Endothelial cell (in vitro differentiated cells): ENCODE measurements around the gene CTBP2. TPM values are rescaled to one million over a fixed set of nuclear protein-coding genes. Genes with fewer than 3 reads are reported as not detected.
"Not testable (repeated sequence)": the region's sequence is repeated elsewhere in the genome, so short reads cannot be mapped to it uniquely, and the experiment has no call there.

Source experiments
- DNase-seq: peaks from one replicate; pipeline ENCODE4 v3.0.0; 2021; ENCODE audit warnings: low spot score
- H3K27ac Mint-ChIP-seq: one replicate; pipeline ENCODE4 v1.8.0; 2021; ENCODE audit warnings: mixed read lengths, inconsistent platforms; ENCODE audit not compliant: unreplicated experiment
- H3K27me3 Mint-ChIP-seq: one replicate; pipeline ENCODE4 v1.8.0; 2021; ENCODE audit warnings: mild to moderate bottlenecking, moderate library complexity, mixed read lengths, inconsistent platforms; ENCODE audit not compliant: unreplicated experiment
- H3K36me3 Mint-ChIP-seq: one replicate; pipeline ENCODE4 v1.8.0; 2021; ENCODE audit warnings: mild to moderate bottlenecking, low read depth, mixed read lengths, inconsistent platforms; ENCODE audit not compliant: unreplicated experiment
- H3K4me1 Mint-ChIP-seq: one replicate; pipeline ENCODE4 v1.8.0; 2021; ENCODE audit warnings: mild to moderate bottlenecking, mixed read lengths, inconsistent platforms; ENCODE audit not compliant: unreplicated experiment
- H3K4me3 Mint-ChIP-seq: one replicate; pipeline ENCODE4 v1.8.0; 2021; ENCODE audit warnings: mild to moderate bottlenecking, mixed read lengths, inconsistent platforms; ENCODE audit not compliant: unreplicated experiment
- H3K9me3 Mint-ChIP-seq: one replicate; pipeline ENCODE4 v1.8.0; 2021; ENCODE audit warnings: mixed read lengths, inconsistent platforms; ENCODE audit not compliant: unreplicated experiment
- CTCF ChIP-seq: fragments of 200-600 bp; sonication (generic); IDR thresholded peaks from one replicate; pipeline ENCODE4 v1.5.0; 2021; ENCODE audit warnings: antibody characterized with exemption; ENCODE audit not compliant: unreplicated experiment
- total RNA-seq: library from RNA; stranded (reverse); fragmentation: NEBNext Ultra II Directional; extraction: Animal tissue kit (Norgen Biotek cat#: 25700); gene quantifications from one replicate; pipeline ENCODE4 v1.2.1, GENCODE V29; 2021; ENCODE audit not compliant: unreplicated experiment

CTBP2 gene
- total RNA-seq, 1 donor from 2014 or later, result 145 TPM

GRCh38 chr10:125061557-125062226, 98.7 kb downstream of the CTBP2 start:
- TF ChIP-seq CTCF, result no peak
- no peaks in the 10 kb centered on the region for H3K9me3 Mint-ChIP-seq
- no peak for DNase-seq
- H3K27me3 Mint-ChIP-seq, result peaks cover 16% of the 10 kb centered on the region
- H3K4me3 Mint-ChIP-seq, result no peak overlapping the region
- H3K27ac Mint-ChIP-seq, result no peak overlapping the region
- H3K36me3 Mint-ChIP-seq, result peaks cover 32% of the 10 kb centered on the region
- peaks cover 71% of the 10 kb centered on the region for H3K4me1 Mint-ChIP-seq

GRCh38 chr10:125060826-125061556, 99.4 kb downstream of the CTBP2 start:
- H3K4me1 Mint-ChIP-seq, result peaks cover 72% of the 10 kb centered on the region
- H3K27me3 Mint-ChIP-seq, result peaks cover 13% of the 10 kb centered on the region

GRCh38 chr10:125060482-125060825, 99.9 kb downstream of the CTBP2 start:
- H3K4me3 Mint-ChIP-seq, result peak overlapping the region; percentile 27
- no peak for TF ChIP-seq CTCF
- H3K36me3 Mint-ChIP-seq, result peaks cover 30% of the 10 kb centered on the region

More at GRCh38 chr10:125060826-125061556, 99.4 kb downstream of the CTBP2 start:
- H3K36me3 Mint-ChIP-seq, result peaks cover 29% of the 10 kb centered on the region
- H3K4me3 Mint-ChIP-seq, result no peak overlapping the region
- peak; percentile 70 for DNase-seq
- H3K27ac Mint-ChIP-seq, result no peak overlapping the region
- no peaks in the 10 kb centered on the region for H3K9me3 Mint-ChIP-seq
- TF ChIP-seq CTCF, result peak; percentile 65

GRCh38 chr10:125060026-125060425, 100.3 kb downstream of the CTBP2 start:
- Mint-ChIP-seq H3K27me3 (peaks cover 13% of the 10 kb centered on the region), H3K4me3 (peak overlapping the region; percentile 27), H3K4me1 (peaks cover 69% of the 10 kb centered on the region), H3K9me3 (no peaks in the 10 kb centered on the region), H3K27ac (peak overlapping the region; percentile 53), H3K36me3 (peaks cover 30% of the 10 kb centered on the region)
- no peak for TF ChIP-seq CTCF
- no peak for DNase-seq

More at GRCh38 chr10:125060482-125060825, 99.9 kb downstream of the CTBP2 start:
- Mint-ChIP-seq H3K9me3 (no peaks in the 10 kb centered on the region), H3K27me3 (peaks cover 13% of the 10 kb centered on the region), H3K4me1 (peaks cover 71% of the 10 kb centered on the region), H3K27ac (no peak overlapping the region)
- no peak for DNase-seq

- H3K9me3 Mint-ChIP-seq, DNase-seq: not testable (repeated sequence)
- Mint-ChIP-seq H3K27me3 (peaks cover 13% of the 10 kb centered on the region), H3K36me3 (peaks cover 37% of the 10 kb centered on the region), H3K4me1 (peaks cover 62% of the 10 kb centered on the region), H3K4me3 (peak overlapping the region; percentile 51), H3K27ac (peak overlapping the region; percentile 53)
Measured at GRCh38 chr10:125059348-125059747, 101.0 kb downstream of the CTBP2 start.
